ENCODE measurements around the gene IRAK2.

DNA sequence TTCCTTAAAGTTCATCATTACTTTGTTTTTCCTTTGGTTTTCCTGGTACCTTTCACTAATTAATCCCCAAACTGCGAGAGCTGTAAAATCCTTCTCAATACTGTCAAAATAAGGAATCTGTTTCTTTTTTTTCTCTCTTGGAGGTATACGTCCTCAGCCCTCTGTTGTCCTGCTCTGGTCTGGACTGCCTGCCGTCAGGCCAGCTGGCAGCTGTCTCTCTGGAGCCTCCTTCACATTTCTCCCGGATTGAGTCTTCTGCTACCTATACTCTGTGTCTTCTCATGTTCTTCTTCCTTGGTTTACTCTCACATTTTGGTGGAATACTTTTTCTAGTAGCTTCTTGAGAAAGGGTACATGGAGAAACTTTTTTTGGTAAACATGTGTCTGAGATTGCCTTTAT lies 97.3 kb downstream of the IRAK2 start:
- no peak for TF ChIP-seq CTCF (IDR thresholded peaks at IDR 0.05)
- TF ChIP-seq POLR2A (IDR thresholded peaks at IDR 0.05): no peak
- no peak for TF ChIP-seq POLR2AphosphoS5 (IDR thresholded peaks at IDR 0.05; ENCODE audit: insufficient read depth in 1 of 2, low read depth in 1 of 2)
